Non-pigmented ciliary epithelial cell (primary cell): Measurements from ENCODE around the gene SLC7A6.
A peak's percentile ranks its signal among the peaks of the same experiment; 100 is the strongest.

Experiments used
- DNase-seq: peaks from one replicate; pipeline ENCODE4 v3.0.0-alpha.2; 2010; ENCODE audit warnings: low read depth

Gene SLC7A6

DNA sequence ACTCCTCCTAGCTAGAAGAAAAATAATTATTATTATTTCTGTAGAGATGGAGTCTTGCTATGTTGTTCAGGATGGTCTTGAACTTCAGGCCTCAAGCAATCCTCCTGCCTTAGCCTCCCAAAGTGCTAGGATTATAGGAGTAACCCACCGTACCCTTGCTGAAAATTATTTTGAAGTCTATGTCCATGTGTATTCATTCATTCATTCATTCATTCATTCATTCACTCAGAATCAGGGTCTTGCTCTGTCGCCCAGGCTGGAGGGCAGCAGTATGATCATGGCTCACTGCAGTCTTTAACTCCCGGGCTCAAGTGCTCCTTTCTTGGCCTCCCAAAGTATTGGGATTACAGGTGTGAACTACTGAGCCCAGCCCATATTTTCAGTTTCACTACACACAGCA is 42.3 kb downstream of the SLC7A6 start:
- no peak for DNase-seq

DNA sequence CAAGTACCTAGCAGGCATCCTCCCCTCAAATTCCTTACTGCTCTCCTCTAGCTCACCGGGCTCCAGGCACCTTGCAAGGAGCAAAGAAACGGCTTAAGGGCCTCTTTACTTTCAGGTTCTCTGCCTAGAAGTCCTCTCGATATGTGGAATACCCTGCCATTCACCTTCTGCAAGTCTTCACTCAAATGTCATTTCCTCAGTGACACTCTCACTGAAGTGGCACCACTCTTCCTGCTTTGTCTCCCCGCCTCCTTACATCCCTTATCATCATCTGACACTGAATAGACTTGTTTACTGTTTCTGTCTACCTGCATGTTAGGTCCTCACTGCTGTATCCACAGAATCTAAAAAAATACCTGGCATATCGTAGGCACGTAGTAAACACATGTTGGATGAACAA is 45.5 kb downstream of the SLC7A6 start:
- no peak for DNase-seq

DNA sequence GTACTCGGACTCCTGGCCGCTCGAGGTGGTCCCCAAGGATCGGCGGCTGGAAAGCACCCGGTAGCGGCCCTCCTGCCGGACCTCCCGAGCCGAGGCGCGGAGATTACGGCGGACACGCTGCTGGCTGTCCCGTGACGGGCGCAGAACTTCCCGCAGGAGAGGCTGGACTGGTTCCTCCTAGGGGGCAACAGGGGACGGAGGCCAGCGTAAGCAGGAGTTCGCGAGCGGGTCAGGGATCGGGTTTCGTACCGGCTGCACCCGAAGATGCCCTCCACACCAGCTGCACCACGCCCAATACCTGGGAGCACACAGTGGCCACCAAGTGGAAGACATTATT is 46.1 kb downstream of the SLC7A6 start:
- no peak for DNase-seq

DNA sequence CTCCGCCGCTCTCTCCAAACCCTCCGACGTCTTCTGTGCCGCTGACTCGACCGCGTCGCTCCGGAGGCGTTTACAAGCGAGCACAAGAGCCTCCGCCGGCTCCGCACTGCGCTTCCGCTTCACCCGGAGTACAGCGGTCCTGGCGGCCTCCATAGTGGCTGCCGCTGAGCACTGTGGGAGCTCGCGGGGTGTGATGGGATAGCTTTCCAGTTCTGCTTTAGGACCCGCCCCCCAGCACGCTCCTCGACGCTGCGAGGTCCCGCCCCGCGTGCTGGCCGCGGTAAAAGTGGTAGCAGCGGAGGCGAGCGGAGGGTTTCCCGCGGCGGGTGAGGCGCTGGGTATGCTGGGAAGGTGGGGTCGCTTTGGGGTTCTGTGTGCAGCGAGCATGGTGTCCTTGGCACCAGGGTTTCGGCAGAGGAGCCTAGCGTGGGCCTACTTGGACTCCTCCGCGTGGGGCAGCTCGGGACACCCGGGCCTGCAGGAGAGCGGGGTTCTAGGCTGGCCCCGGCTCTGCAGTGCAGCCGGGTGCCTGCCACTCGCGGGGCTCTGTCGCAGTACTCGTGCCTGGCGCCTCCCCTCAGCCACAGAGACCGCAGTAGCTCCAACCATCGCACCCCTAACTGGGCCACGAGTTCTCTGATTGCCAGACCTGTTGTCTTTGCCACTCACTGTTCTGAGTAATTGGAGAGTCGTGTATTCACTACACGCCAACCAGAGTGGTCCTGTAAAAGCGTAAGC is 46.6 kb downstream of the SLC7A6 start, which contains the start of the genes PRMT7 and SLC7A6OS:
PRMT7 (plus strand) TSS at position 246 of the 738 bp plus-strand sequence. CDS start 4,961 bp downstream, outside the sequence.
SLC7A6OS (minus strand) TSS at position 173 of the 738 bp plus-strand sequence; CDS start at position 153, 20 bp downstream.
- DNase-seq, result no peak

DNA sequence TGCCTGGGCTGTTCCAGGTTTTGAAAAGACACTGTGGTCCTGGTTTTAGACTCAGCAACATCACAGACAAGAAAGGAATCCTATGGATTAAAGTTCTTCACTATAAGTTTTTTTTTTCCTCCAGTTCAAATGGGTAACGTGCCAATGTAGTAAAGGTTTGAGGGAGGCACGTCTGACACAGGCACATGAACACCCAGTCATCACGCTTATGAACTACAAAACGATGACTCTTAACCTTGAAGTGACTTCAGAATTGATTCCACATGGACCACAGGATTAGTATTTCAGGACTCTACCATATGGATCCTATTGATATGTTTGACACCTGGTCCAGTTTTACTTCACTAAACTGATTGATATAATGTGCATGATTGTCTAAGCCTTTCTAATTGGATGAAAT is 48.8 kb downstream of the SLC7A6 start:
- DNase-seq, result no peak

DNA sequence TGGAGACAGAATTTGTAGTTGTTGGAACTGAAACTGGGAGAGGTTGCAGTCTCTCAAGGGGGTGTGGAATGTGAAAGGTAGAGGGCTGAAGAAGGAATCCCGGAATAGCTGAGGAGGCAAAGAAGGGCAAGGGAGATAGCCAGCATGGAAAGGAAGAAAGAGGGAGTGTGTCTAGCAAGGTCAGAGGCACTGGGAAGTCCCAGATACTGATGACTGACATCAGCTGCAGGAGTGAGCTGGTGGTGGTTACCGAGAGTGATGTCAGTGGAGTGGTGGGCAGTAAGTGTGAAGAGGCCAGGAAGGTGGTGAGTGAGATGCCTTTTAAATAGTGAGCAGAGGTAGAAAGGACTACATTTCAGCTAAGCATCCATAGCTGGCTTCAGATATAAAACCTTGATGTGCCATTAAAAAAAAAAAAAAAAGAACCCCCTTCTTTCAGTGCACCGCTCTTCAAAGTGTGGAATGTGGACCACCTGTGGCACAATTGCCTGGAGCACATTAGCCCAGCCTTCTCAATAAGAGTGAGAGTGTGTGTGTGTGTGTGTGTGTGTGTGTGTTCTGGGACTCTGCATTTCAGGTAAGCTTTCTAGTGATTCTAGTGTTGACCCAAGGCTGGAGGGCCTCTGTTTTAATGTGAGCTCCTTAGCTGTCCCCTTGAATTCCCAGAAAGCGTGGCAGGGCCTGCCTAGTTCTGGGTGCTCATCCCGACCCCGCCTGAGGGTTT is 55.0 kb downstream of the SLC7A6 start:
- no peak for DNase-seq

DNA sequence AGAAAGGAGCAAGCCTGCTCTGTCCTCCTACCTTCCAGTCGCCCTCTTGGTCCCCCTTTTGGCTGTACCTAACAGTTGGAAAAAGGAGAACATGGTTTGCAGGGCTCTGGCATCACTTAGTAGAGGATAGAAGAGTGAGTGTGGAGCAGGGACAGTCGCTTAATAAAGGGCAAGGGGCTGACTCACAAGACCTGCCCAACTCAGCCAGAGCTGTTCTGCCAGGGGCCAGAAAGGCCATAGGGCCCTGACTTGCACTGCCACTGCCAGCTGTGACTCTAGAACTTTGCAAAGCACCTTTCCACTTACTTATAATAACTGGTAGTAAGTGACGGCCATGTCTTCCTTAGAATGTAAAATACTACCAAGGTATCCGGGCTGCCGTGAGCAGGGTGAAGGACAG is 60.0 kb downstream of the SLC7A6 start:
- DNase-seq, result no peak

DNA sequence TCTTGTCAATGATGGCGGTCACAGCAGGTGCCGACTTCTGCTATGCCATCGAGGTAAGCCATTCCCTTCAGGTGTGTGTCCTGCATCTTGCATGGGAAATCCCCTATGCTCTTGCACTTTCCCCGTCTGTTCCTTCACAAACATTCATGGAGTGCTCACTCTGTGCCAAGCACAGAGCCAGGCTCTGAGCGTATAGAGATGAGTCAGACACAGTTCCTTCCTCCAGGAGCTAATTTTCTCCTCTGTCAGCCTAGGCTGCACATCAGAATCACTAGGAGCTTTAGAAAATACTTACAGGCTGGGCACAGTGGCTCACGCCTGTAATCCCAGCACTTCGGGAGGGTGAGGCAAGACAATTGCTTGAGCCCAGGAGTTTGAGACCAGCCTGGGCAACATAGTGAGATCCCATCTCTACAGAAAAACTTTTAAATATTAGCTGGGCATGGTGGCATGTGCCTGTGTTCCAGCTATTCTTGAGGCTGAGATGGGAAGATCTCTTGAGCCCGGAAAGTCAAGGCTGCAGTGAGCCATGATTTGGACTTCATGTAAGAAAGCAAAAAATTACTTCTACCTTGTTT is 60.5 kb downstream of the SLC7A6 start:
- DNase-seq, result no peak

DNA sequence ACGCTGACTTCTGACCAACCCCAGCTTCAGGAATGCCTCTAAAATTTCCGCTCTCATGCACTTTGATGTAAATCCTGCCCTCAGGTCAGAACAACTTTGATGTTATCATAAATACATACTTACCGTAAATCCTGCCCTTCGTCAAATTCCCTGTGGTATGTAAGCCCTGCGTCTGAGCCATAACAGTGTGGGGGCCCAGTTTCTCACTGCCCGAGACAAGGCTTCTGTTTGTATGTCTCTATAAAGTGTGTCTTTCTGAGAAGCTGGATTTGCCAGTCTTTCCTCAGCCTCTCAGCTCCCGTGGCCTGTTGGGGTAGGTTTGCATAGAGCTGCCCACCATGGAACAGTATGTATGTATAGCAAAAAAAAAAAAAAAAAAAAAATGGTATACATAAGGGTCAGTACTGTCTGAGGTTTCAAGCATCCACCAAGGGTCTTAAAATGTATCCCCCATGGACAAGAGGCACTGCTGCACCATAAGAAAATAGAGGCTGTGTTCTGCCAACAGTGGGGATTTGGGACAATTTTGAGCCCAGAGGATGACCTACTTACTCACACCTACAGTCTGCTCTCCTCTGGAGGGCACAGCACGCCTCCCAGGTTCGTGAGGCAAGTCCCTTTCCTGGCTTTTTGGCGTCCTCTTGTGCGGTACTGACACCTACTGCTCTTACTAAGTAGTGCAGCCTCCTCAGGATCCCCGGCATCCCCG is 64.0 kb downstream of the SLC7A6 start:
- peak; percentile 81 for DNase-seq

DNA sequence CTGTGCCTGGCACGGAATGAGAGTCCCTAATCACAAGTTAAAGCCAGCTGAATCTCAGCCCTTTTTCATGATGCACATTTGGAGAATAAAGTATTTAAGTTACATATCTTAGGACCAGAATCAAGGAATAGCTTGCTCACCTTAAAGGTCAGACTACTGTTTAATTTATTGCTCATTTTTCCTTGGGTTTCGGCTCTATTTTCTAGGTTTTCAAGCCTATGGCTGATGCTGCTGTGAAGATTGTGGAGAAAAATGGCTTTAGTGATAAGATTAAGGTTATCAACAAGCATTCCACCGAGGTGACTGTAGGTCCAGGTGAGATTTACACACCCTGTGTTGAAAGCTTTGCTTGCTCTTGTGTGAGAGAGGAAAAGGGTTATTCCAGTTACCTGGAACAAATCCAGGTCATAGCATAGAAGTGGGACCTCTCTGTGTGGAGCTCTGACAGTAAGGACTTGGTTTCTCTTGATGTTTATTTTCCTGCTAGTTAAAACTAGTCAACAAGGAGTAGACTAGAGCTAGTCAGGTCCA is 64.6 kb downstream of the SLC7A6 start:
- no peak for DNase-seq

DNA sequence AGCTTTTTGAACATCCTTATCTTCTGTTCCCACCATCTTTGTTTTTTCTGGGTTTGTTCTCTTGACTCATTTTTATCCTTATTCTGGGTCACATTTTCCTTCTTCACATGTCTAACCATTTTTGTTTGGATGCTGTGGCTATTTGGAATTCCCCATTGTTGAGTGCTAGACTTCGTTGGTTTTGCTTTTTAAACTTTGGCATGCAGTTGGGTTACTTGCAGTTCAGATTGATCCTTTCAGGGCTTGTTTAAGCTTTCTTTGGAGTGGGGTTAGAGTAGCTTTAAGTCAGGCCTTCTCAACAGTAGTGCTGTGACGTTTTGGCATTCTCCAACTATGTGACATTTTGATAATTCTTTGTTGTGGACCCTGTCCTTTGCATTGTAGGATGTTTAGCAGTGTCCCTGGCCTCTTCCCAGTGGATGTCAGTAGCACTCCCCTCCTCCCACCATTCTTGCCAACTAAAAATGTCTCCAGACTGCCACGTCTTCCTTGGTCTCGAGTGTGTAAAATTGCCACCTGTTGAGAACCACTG is 67.6 kb downstream of the SLC7A6 start:
- no peak for DNase-seq

DNA sequence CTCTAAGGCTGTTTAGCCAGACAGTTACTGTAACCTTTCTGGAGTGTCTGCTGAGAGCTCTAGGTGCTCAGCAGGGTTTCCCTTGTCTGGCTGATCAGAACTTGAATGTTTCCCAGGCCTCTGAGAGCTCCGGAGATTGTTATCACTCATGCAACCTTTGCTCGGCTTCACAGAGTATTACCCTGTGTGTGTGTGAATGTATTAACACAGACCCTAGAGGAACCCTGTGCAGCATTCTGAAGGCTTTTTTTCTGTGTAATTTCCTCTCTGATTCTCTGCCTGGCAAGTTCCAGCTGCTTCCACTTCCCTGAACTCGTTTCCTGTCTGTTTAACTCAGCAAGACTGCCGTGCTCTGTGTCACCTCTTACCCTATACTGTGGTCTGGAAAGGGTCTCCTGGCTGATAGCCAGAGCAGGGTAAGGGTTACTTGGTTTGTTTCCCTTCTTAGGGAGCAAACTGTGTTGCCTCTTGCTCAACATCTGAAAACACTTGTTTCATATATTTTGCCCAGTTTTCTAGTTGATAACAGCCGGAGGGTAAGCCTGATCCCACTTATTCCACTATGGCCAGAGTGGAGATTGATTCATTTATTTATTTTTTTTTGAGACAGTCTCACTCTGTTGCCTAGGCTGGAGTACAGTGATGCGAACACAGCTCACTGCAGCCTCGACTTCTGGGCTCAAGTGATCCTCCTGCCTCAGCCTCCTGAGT is 68.2 kb downstream of the SLC7A6 start:
- no peak for DNase-seq

DNA sequence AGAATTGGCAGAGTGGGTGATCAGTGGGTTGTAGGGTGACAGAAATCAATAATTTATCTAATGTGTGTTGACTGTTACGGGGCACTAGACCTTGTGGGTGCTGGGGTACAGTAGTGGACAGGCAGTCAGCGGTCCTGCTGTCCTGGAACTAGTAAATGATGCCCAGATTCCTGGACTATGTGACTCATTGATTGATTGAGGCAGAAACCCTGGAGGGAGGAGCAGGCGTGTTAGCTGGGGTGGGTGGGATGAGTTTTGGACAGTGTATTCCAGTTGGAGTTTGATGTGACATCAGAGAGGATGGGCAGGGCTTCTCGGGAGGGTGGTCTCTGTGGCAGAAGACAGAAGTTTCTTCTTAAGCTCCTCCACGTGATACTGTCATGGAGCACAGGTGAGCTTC is 70.8 kb downstream of the SLC7A6 start:
- DNase-seq, result no peak

DNA sequence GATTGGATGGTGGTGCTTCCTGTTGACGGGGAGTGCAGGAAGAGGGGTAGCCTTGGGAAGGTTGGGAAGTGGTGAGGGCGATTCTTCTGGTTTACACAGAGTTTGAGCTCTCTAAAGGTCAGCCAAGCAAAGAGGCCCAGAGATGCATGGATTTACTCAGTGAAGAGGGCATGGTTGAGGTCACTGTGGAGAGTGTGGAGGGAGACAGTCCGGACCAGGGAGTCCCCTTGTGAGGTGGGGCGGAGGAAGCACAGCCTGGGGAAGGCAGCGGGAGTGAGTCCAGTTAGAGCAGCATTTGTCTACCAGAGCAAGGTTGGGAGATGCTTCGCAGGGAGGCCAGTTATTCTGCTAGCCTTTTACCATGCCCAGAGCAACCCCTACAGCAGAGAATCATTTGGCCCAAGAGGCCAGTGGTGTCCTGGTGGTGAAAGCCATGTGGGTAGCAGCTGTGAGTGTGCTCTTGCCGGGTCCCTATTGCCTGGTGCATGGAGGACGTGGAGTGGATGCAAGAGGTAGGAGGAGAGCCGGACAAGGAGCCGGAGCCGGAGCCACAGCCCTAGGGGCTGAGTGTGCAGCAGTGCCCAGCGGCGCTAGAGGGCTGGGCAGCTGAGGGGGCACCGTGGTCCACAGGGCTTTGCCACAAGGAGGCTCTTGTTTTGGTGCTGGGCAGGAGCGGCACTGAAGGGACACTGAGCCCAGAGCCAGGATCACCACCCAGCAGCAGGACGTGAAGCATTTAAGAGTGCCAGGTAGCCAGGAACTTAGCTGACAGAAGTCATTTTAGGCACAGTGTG is 74.2 kb downstream of the SLC7A6 start:
- no peak for DNase-seq

DNA sequence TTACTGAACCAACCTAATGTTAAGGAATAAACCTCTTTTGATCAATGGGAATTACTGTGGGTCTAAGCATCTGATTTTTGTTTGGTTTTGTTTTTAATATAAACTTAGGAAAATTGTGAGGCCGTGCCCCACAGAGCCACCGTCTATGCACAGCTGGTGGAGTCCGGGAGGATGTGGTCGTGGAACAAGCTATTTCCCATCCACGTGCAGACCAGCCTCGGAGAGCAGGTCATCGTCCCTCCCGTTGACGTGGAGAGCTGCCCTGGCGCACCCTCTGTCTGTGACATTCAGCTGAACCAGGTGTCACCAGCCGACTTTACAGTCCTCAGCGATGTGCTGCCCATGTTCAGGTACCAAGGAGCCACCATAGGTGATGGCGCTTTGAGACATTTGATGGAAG is 74.9 kb downstream of the SLC7A6 start:
- no peak for DNase-seq

DNA sequence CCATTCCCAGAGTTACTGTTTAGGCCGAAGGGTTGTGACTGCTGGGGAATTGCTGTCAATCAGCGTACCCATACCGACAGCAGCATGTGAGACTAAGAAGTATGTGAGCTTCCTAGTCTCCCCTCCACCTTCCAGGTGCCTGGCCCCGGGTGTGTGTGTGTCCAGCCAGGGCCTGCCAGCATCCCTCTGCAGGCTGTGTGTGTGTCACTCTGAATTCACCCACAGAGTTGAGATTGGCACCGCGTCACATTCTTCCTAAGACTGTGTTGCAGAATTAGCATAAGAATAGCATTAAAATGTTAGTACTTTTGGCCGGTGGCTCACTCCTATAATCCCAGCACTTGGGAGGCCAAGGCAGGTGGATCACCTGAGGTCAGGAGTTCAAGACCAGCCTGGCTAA is 78.3 kb downstream of the SLC7A6 start:
- no peak for DNase-seq

DNA sequence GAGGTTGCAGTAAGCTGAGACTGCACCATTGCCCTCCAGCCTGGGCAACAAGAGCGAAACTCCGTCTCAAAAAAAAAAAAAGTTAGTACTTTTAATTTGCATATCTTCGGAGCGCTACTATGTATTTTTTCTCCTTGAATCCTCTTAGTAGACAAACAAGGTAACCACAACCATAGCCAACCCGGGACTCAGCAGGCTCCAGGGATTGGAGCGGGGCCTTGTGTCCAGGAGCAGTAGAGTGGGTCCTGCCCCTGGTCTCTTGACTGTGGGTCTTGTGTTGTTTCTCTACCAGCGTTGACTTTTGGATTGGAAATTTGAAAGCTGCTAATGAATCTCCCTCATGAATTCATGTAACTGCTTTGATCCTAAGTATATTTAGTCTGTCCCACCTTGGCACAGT is 78.8 kb downstream of the SLC7A6 start:
- no peak for DNase-seq

DNA sequence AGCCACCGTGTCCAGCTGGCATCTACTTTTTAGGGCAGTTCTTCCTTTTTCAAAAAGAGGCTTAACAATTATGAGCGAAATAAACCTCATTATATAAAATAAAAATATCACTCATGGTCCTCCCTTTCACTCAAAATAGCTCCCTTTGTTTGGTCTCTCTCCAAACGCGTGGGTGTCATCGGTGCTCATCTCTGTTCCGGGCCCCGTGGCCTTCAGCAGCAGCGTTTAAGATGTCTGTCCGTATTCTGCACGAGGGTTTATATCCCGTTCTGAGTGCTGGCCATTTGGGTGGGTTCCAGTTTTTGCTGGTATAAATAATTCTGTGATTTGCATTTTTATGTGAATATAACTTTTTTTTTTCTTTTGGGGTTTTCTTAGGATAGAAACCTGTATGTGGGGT is 79.9 kb downstream of the SLC7A6 start:
- no peak for DNase-seq

DNA sequence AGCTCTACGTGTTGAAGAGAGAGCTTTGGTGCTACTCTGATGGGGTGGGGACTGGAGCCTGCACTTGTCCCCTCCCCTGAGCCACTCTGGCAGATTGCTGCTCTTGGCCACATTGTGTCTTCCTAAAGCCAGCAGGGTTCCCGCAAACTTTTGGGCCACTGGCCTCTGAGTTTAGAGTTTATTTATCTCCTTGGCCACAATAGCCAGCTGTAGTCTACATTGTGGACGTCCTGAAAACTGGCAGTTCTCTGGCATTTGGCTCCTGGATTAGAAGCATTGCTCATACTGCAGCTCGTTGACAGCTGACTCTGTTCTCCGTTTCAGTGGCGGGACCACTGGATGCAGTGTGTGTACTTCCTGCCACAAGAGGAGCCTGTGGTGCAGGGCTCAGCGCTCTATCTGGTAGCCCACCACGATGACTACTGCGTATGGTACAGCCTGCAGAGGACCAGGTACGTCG is 81.1 kb downstream of the SLC7A6 start:
- DNase-seq, result no peak

DNA sequence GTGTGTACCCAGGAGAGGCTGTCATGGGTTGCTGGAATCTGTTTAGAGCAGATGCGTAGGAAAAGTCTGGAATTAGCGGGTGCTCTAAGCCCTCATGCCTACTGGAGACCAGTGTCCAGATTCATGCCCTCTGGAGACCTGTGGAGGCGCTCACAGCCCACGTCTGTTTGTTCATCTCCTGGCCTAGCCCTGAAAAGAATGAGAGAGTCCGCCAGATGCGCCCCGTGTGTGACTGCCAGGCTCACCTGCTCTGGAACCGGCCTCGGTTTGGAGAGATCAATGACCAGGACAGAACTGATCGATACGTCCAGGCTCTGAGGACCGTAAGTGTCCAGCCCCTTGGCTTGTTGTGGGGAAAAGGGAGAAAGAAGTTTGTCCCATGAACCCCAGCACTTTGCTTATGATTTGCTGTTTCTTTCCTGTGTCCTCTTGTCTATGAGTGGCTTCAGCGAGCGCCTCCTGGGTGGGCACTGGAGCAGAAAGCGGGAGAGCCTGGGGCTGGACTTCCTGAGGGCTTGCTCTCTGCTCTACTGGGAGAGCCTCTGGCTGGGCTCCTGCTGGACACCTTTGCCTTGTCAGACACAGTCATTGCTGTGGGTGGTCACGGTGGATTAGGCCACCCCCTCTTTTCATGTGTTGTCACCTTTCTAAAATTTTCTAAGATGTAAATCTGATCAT is 81.8 kb downstream of the SLC7A6 start:
- DNase-seq, result no peak
